ENCODE measurements around the gene TLCD5.
A peak's percentile ranks its signal among the peaks of the same experiment; 100 is the strongest.

The TLCD5 gene

DNA sequence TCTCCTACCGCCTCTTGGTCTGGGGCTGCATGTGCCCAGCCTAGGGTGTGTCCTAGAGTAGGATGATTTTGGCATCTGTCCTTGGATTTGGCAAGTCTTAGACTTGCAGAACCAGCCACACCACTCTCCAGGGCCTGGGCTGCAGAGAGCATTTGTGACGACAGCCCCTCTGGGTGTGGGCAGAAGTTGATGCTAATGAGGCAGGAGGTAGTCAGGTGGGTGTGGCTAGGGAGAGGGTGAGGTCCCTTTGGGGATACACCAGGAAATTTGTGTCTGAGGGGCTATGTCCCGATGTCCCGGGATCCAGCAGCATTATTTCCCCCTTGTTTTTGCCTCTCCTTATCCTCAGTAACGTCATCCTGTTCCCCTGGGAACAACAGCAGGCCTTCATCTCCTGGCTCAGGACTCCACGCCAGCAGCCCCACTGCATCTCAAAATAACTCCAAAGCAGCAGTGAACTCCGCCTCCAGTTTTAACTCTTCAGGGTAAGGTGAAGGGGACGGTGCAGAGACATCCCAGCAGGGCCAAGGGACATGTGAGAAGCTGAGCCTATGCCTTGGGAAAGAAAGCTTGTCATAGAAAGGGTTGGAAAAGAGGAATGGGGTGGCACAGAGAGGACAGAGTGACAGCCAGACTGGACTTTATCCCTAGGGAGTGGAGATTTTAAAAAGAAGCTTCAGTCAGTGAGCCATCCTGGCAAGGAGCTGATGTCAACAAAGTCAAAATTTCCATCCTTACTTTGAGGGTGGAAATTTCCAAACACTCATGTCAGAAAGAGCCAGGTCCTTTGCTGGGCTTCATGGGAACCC, 8.0 kb upstream of the TLCD5 start:
- DNase-seq (ENCODE audit: low read depth): no peak
- no peak overlapping the region for H3K4me3 ChIP-seq (ENCODE audit: control insufficient read depth, low read depth, low read length)

DNA sequence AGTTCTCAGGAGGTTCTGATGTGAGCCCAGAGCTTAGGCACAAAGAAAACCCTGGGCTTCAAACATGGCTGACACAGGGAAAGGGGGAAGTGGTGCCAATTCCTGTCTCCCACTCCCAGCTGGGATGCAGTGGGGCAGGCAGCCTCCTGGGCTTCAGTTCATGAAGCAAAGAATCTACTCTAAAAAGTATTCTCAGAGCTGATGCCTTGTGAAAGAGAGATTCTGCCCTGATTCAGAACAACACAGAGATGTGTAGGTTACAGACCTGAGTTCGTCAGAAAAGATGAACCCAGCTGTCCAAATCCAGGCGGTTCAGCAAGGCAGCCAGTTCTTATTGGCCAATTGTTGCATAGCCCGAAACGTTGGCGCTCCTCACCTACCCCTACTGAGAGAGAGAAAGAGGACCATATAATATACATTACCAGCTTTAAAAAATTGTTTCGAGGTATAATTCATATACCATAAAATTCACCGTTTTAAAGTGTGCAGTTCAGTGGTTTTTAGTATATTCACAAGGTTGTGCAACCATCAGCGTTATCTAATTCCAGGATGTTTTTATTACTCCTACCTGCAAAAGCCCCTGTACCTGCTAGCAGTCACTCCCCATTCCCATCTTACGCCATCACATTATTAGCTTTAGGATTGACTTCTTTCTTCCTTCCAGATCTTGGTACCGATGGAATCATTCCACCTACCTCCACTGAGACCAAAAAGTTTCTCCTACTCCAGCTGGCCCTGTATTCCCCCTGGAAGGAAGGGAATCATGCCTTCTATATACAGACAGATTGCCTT, 7.2 kb upstream of the TLCD5 start:
- H3K4me3 ChIP-seq (ENCODE audit: control insufficient read depth, low read depth, low read length): no peak overlapping the region
- TF ChIP-seq, protein P1, sequence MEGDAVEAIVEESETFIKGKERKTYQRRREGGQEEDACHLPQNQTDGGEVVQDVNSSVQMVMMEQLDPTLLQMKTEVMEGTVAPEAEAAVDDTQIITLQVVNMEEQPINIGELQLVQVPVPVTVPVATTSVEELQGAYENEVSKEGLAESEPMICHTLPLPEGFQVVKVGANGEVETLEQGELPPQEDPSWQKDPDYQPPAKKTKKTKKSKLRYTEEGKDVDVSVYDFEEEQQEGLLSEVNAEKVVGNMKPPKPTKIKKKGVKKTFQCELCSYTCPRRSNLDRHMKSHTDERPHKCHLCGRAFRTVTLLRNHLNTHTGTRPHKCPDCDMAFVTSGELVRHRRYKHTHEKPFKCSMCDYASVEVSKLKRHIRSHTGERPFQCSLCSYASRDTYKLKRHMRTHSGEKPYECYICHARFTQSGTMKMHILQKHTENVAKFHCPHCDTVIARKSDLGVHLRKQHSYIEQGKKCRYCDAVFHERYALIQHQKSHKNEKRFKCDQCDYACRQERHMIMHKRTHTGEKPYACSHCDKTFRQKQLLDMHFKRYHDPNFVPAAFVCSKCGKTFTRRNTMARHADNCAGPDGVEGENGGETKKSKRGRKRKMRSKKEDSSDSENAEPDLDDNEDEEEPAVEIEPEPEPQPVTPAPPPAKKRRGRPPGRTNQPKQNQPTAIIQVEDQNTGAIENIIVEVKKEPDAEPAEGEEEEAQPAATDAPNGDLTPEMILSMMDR (IDR thresholded peaks at IDR 0.05; ENCODE audit: control insufficient read depth, insufficient read depth, low read depth, low read length, missing control alignments): no peak
- no peak for DNase-seq (ENCODE audit: low read depth)

More for the DNA sequence above, 8.0 kb upstream of the TLCD5 start:
- TF ChIP-seq, protein P1 (IDR thresholded peaks at IDR 0.05; ENCODE audit: control insufficient read depth, insufficient read depth, low read depth, low read length, missing control alignments): no peak

GRCh38 chr11:120318906-120319305, 6.2 kb upstream of the TLCD5 start:
- DNase-seq (ENCODE audit: low read depth): no peak

DNA sequence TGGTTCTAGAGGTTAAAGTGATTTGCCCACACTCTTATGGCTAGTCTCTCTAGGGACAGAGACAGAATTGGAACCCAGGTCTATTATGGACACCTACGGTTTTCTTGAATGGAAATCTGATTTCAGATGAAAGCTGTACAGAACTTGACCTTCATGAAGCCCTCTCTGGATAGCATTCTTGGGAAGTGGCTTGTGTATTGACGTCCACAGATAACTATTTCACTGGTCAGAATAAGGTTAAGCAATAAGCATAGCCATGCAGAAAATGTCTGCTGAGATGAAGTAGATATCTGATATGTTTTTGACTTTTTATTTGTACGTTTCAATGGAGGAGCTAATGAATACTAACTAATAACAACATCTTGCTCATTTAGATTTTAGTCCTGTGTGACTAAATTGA, 1.1 kb downstream of the TLCD5 start:
- peak overlapping the region; percentile 51 for H3K4me3 ChIP-seq (ENCODE audit: control insufficient read depth, low read depth, low read length)
- TF ChIP-seq, protein P1 (IDR thresholded peaks at IDR 0.05; ENCODE audit: control insufficient read depth, insufficient read depth, low read depth, low read length, missing control alignments): no peak
- peak; percentile 42 for DNase-seq (ENCODE audit: low read depth)

More at GRCh38 chr11:120318906-120319305, 6.2 kb upstream of the TLCD5 start:
- TF ChIP-seq, protein P1 (IDR thresholded peaks at IDR 0.05; ENCODE audit: control insufficient read depth, insufficient read depth, low read depth, low read length, missing control alignments): no peak
- no peak overlapping the region for H3K4me3 ChIP-seq (ENCODE audit: control insufficient read depth, low read depth, low read length)

DNA sequence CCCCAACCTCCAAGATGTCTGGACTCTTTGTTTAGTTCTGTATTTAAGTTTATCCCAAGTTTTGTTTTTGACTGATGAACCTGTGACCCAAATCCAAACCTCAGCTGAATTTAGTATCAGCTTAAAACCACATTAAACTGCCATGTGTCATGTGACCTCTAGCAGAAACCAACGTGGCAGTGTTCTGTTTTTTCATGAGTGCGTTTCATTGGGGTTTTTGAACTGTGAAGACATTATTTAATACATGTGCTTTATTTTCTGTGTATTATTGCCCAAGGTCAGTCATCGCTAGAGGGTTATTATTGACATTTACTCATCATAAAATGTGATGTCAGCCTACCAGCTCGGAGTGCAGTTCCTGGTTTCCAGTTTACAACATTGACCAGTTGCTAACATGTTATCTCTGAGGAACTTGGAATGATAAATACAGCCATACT, 1.8 kb downstream of the TLCD5 start:
- no peak for DNase-seq (ENCODE audit: low read depth)
- H3K4me3 ChIP-seq (ENCODE audit: control insufficient read depth, low read depth, low read length): no peak overlapping the region
- TF ChIP-seq, protein P1 (IDR thresholded peaks at IDR 0.05; ENCODE audit: control insufficient read depth, insufficient read depth, low read depth, low read length, missing control alignments): no peak

- no peak overlapping the region for H3K4me3 ChIP-seq (ENCODE audit: control insufficient read depth, low read depth, low read length)
- DNase-seq (ENCODE audit: low read depth): no peak
- TF ChIP-seq, protein P1 (IDR thresholded peaks at IDR 0.05; ENCODE audit: control insufficient read depth, insufficient read depth, low read depth, low read length, missing control alignments): no peak
Observed at GRCh38 chr11:120327311-120327710, 2.2 kb downstream of the TLCD5 start.

Measured in AG09309 (cell line).